Karpas-422 (cell line): ENCODE results near the gene RASA2. TPM values are rescaled to one million over a fixed set of nuclear protein-coding genes. Genes with fewer than 3 reads are reported as not detected.
A peak's percentile ranks its signal among the peaks of the same experiment; 100 is the strongest.
"Not testable (repeated sequence)": the region's sequence is repeated elsewhere in the genome, so short reads cannot be mapped to it uniquely, and the experiment has no call there.

Experiments used
- DNase-seq: peaks from one replicate; pipeline ENCODE4 v3.0.0-alpha.2; 2015
- H2AFZ ChIP-seq: fragments of 200-600 bp; sonication (generic); 2 replicates; pipeline ENCODE4 v1.6.1; 2014; ENCODE audit warnings: antibody characterized with exemption, low read length, mixed read lengths
- H3K27ac ChIP-seq: fragments of 200-600 bp; sonication (generic); 2 replicates; pipeline ENCODE4 v1.5.1; 2014; ENCODE audit warnings: mild to moderate bottlenecking, low read length, moderate library complexity
- H3K27me3 ChIP-seq: fragments of 200-600 bp; sonication (generic); 2 replicates; pipeline ENCODE4 v1.6.1; 2014; ENCODE audit warnings: low read length, mixed read lengths
- H3K36me3 ChIP-seq: fragments of 200-600 bp; sonication (generic); 2 replicates; pipeline ENCODE4 v1.6.1; 2014; ENCODE audit warnings: low read length, mixed read lengths; ENCODE audit not compliant: insufficient read depth
- H3K4me1 ChIP-seq: fragments of 200-600 bp; sonication (generic); 2 replicates; pipeline ENCODE4 v1.6.1; 2014; ENCODE audit warnings: mild to moderate bottlenecking, low read length, mixed read lengths
- H3K4me2 ChIP-seq: fragments of 200-600 bp; sonication (generic); 2 replicates; pipeline ENCODE4 v1.6.1; 2014; ENCODE audit warnings: low read length, low read depth, mild to moderate bottlenecking; ENCODE audit not compliant: poor library complexity, severe bottlenecking
- H3K4me3 ChIP-seq: fragments of 200-600 bp; sonication (generic); 2 replicates; pipeline ENCODE4 v1.5.1; 2014; ENCODE audit warnings: mild to moderate bottlenecking, antibody characterized with exemption, low read length, mixed read lengths
- H3K79me2 ChIP-seq: fragments of 200-600 bp; sonication (generic); 2 replicates; pipeline ENCODE4 v1.6.1; 2014; ENCODE audit warnings: mild to moderate bottlenecking, low read length, mixed read lengths
- H3K9ac ChIP-seq: fragments of 200-600 bp; sonication (generic); 2 replicates; pipeline ENCODE4 v1.6.0; 2014; ENCODE audit warnings: low read length
- H3K9me2 ChIP-seq: fragments of 200-600 bp; sonication (generic), shearing (Covaris generic); replicated peaks from 2 replicates; pipeline ENCODE4 v1.6.0; 2014; ENCODE audit warnings: mild to moderate bottlenecking, low read length, moderate library complexity; ENCODE audit not compliant: insufficient read depth
- H3K9me3 ChIP-seq: fragments of 300-700, 200-600 bp; sonication (generic); 2 replicates; pipeline ENCODE4 v1.6.1; 2014; ENCODE audit warnings: low read length, mixed read lengths
- H4K20me1 ChIP-seq: fragments of 200-600 bp; sonication (generic); 2 replicates; pipeline ENCODE4 v1.6.1; 2014; ENCODE audit warnings: mild to moderate bottlenecking, antibody characterized with exemption, low read length, low read depth; ENCODE audit not compliant: insufficient read depth
- total RNA-seq: library from RNA; depleted of rRNA; stranded (reverse); fragments of >200 nt; shearing (Covaris generic); gene quantifications from 2 replicates; pipeline ENCODE4 v1.2.3, GENCODE V29; 2014; ENCODE audit warnings: low replicate concordance

The RASA2 gene
- total RNA-seq, 1 experiment from 2014 or later: 27.1 TPM

GRCh38 chr3:141491929-141492328, 5.1 kb downstream of the RASA2 start:
- Histone ChIP-seq H3K4me2 (no peak overlapping the region), H3K4me1 (peaks cover 35% of the 10 kb centered on the region), H3K79me2 (peaks cover 82% of the 10 kb centered on the region), H3K9me3 (no peaks in the 10 kb centered on the region), H3K27ac (no peak overlapping the region), H4K20me1 (peaks cover 10% of the 10 kb centered on the region; the same call in 1 of the 2 replicates), H3K27me3 (no peaks in the 10 kb centered on the region), H3K4me3 (no peak overlapping the region), H3K36me3 (no peaks in the 10 kb centered on the region), H3K9ac (no peak overlapping the region), H2AFZ (no peak overlapping the region), H3K9me2 (no peaks in the 10 kb centered on the region)
- DNase-seq: no peak

- Histone ChIP-seq H3K9me3 (no peaks in the 10 kb centered on the region), H4K20me1 (peaks cover 6% of the 10 kb centered on the region; the same call in 1 of the 2 replicates), H3K9ac (no peak overlapping the region), H3K9me2 (no peaks in the 10 kb centered on the region), H3K36me3 (no peaks in the 10 kb centered on the region), H3K27ac (no peak overlapping the region), H3K27me3 (no peaks in the 10 kb centered on the region), H3K4me2 (no peak overlapping the region), H3K79me2 (peaks cover 88% of the 10 kb centered on the region), H3K4me1 (peaks cover 35% of the 10 kb centered on the region), H2AFZ (no peak overlapping the region), H3K4me3 (no peak overlapping the region)
- DNase-seq: no peak
Measured at GRCh38 chr3:141493184-141493583, 6.4 kb downstream of the RASA2 start.

- H3K36me3 ChIP-seq, H4K20me1 ChIP-seq, H3K9me2 ChIP-seq, H3K9ac ChIP-seq, H2AFZ ChIP-seq, H3K4me2 ChIP-seq, H3K27me3 ChIP-seq, DNase-seq, H3K9me3 ChIP-seq, H3K27ac ChIP-seq, H3K4me3 ChIP-seq: not testable (repeated sequence)
- H3K4me1 ChIP-seq: peaks cover 12% of the 10 kb centered on the region
- H3K79me2 ChIP-seq: peaks cover 88% of the 10 kb centered on the region
Measured at GRCh38 chr3:141497589-141497988, 10.8 kb downstream of the RASA2 start.

GRCh38 chr3:141498598-141499223, 11.9 kb downstream of the RASA2 start:
- Histone ChIP-seq H3K27ac (no peak overlapping the region), H3K36me3 (no peaks in the 10 kb centered on the region), H3K4me3 (peak overlapping the region; percentile 17; the same call in 1 of the 2 replicates), H3K9me3 (no peaks in the 10 kb centered on the region), H4K20me1 (no peaks in the 10 kb centered on the region), H3K4me1 (peaks cover 12% of the 10 kb centered on the region), H2AFZ (no peak overlapping the region), H3K79me2 (peaks cover 88% of the 10 kb centered on the region), H3K27me3 (no peaks in the 10 kb centered on the region), H3K4me2 (peak overlapping the region; percentile 25), H3K9ac (no peak overlapping the region), H3K9me2 (no peaks in the 10 kb centered on the region)
- peak; percentile 86 for DNase-seq

- no peak for DNase-seq
- Histone ChIP-seq H3K27ac (no peak overlapping the region), H2AFZ (no peak overlapping the region), H3K79me2 (peaks cover 88% of the 10 kb centered on the region), H3K4me2 (peak overlapping the region; percentile 25), H3K9me3 (no peaks in the 10 kb centered on the region), H4K20me1 (no peaks in the 10 kb centered on the region), H3K4me1 (peaks cover 12% of the 10 kb centered on the region), H3K4me3 (no peak overlapping the region), H3K27me3 (no peaks in the 10 kb centered on the region), H3K36me3 (no peaks in the 10 kb centered on the region), H3K9me2 (no peaks in the 10 kb centered on the region), H3K9ac (no peak overlapping the region)
Measured at GRCh38 chr3:141499284-141499683, 12.5 kb downstream of the RASA2 start.

GRCh38 chr3:141499965-141500364, 13.1 kb downstream of the RASA2 start:
- no peaks in the 10 kb centered on the region for H3K9me3 ChIP-seq
- no peaks in the 10 kb centered on the region for H3K27me3 ChIP-seq
- H4K20me1 ChIP-seq: no peaks in the 10 kb centered on the region
- no peak overlapping the region for H2AFZ ChIP-seq
- peaks cover 88% of the 10 kb centered on the region for H3K79me2 ChIP-seq
- peaks cover 12% of the 10 kb centered on the region for H3K4me1 ChIP-seq
- H3K27ac ChIP-seq: no peak overlapping the region
- H3K36me3 ChIP-seq: no peaks in the 10 kb centered on the region
- H3K4me3 ChIP-seq: no peak overlapping the region
- no peak overlapping the region for H3K4me2 ChIP-seq
- no peak overlapping the region for H3K9ac ChIP-seq
- H3K9me2 ChIP-seq: no peaks in the 10 kb centered on the region
- no peak for DNase-seq

- H3K4me3 ChIP-seq: no peak overlapping the region
- no peak overlapping the region for H3K9ac ChIP-seq
- no peak overlapping the region for H2AFZ ChIP-seq
- peaks cover 12% of the 10 kb centered on the region for H3K4me1 ChIP-seq
- no peaks in the 10 kb centered on the region for H4K20me1 ChIP-seq
- peaks cover 88% of the 10 kb centered on the region for H3K79me2 ChIP-seq
- H3K9me3 ChIP-seq: no peaks in the 10 kb centered on the region
- H3K36me3 ChIP-seq: no peaks in the 10 kb centered on the region
- no peak for DNase-seq
- H3K27ac ChIP-seq: no peak overlapping the region
- no peaks in the 10 kb centered on the region for H3K27me3 ChIP-seq
- no peaks in the 10 kb centered on the region for H3K9me2 ChIP-seq
- H3K4me2 ChIP-seq: no peak overlapping the region
Measured at GRCh38 chr3:141500397-141500796, 13.6 kb downstream of the RASA2 start.

GRCh38 chr3:141505166-141505565, 18.3 kb downstream of the RASA2 start:
- DNase-seq: no peak
- Histone ChIP-seq H3K9me3 (no peaks in the 10 kb centered on the region), H3K27ac (no peak overlapping the region), H3K79me2 (peaks cover 98% of the 10 kb centered on the region), H3K4me2 (no peak overlapping the region), H3K27me3 (no peaks in the 10 kb centered on the region), H3K4me1 (no peaks in the 10 kb centered on the region), H3K9me2 (no peaks in the 10 kb centered on the region), H4K20me1 (no peaks in the 10 kb centered on the region), H3K9ac (no peak overlapping the region), H3K4me3 (no peak overlapping the region), H3K36me3 (no peaks in the 10 kb centered on the region), H2AFZ (no peak overlapping the region)
